GM12878 (cell line): Measurements from ENCODE around the gene PLOD3. TPM values are rescaled to one million over a fixed set of nuclear protein-coding genes. Genes with fewer than 3 reads are reported as not detected.

ENCODE experiments used
- ATAC-seq: fragments of 200-7000 bp; cut with Tn5 transposase; 3 replicates; pipeline ENCODE4 v1.9.1; 2020; ENCODE audit warnings: mild to moderate bottlenecking, moderate library complexity
- BruUV-seq: library from RNA; stranded (reverse); fragments of 400-500 nt; replicated peaks from 2 replicates; lab custom pipeline; 2021; lab: Mats Ljungman, UMichigan
- CTCF ChIA-PET: fragments of 300-600 bp; sonication (Branson Sonifier 250); formaldehyde crosslinking; extraction: SDS; loops from one replicate; lab custom pipeline; 2021; ENCODE audit warnings: inconsistent platforms; lab: Yijun Ruan, JAX
- POLR2A ChIA-PET: fragments of 350-600 bp; formaldehyde crosslinking; extraction: SDS; loops from one replicate; lab custom pipeline; 2021; ENCODE audit warnings: inconsistent platforms; lab: Charles Lee
- RAD21 ChIA-PET: fragments of 300-600 bp; sonication (Branson Sonifier 250); formaldehyde crosslinking; loops from one replicate; lab custom pipeline; 2023; ENCODE audit warnings: antibody characterized with exemption; ENCODE audit not compliant: unreplicated experiment; lab: Charles Lee
- SMC1A ChIA-PET: fragments of 300-600 bp; sonication (Branson Sonifier 250); formaldehyde crosslinking; loops from one replicate; lab custom pipeline; 2023; ENCODE audit not compliant: unreplicated experiment, uncharacterized antibody; lab: Charles Lee
- DNase-seq: peaks from one replicate; pipeline ENCODE4 v3.0.0-alpha.2; 2011; ENCODE audit warnings: low read depth, low spot score
- FAIRE-seq: peaks from 3 replicates; lab custom pipeline; 2011; peaks lifted over from hg19 to GRCh38; lab: Jason Lieb, UNC
- H2AFZ ChIP-seq: 2 replicates; pipeline ENCODE4 v1.6.0; 2011; ENCODE audit warnings: low read depth, low read length, control low read depth; ENCODE audit not compliant: control insufficient read depth
- H3K27ac ChIP-seq: 2 replicates; pipeline ENCODE4 v1.5.1; 2011; ENCODE audit warnings: control low read depth; ENCODE audit not compliant: control insufficient read depth, insufficient read depth
- H3K27me3 ChIP-seq, 2 experiments: replicated peaks in 1 of 2; 2 replicates each; pipeline versions ENCODE4 v1.6.0 to v1.6.1; 2011; ENCODE audit warnings: low read length in 1 of 2; ENCODE audit not compliant: control insufficient read depth in 2 of 2, insufficient read depth in 2 of 2
- H3K36me3 ChIP-seq, 2 experiments: 2 replicates each; pipeline ENCODE4 v1.5.1; 2011; ENCODE audit warnings: low read length in 1 of 2; ENCODE audit not compliant: control insufficient read depth in 2 of 2, insufficient read depth in 2 of 2
- H3K4me1 ChIP-seq: 2 replicates; pipeline ENCODE4 v1.6.1; 2011; ENCODE audit warnings: mild to moderate bottlenecking, low read length, moderate library complexity, mixed read lengths; ENCODE audit not compliant: control insufficient read depth, insufficient read depth
- H3K4me2 ChIP-seq: 2 replicates; pipeline ENCODE4 v1.6.0; 2011; ENCODE audit warnings: control low read depth; ENCODE audit not compliant: control insufficient read depth, insufficient read depth
- H3K4me3 ChIP-seq: fragments of 200-600 bp; sonication (generic); 2 replicates; pipeline ENCODE4 v1.5.1; 2016
- H3K79me2 ChIP-seq: 2 replicates; pipeline ENCODE4 v1.6.0; 2011; ENCODE audit warnings: low read length; ENCODE audit not compliant: control insufficient read depth, insufficient read depth
- H3K9ac ChIP-seq: 2 replicates; pipeline ENCODE4 v1.8.0; 2011; ENCODE audit warnings: low read length, control low read depth, mixed read lengths; ENCODE audit not compliant: control insufficient read depth, insufficient read depth
- H3K9me3 ChIP-seq: replicated peaks from 3 replicates; pipeline ENCODE4 v1.5.1; 2011; ENCODE audit warnings: mild to moderate bottlenecking, low read length; ENCODE audit not compliant: control insufficient read depth, insufficient read depth
- H4K20me1 ChIP-seq: 2 replicates; pipeline ENCODE4 v1.6.0; 2011; ENCODE audit not compliant: control insufficient read depth, insufficient read depth
- BHLHE40 ChIP-seq, 2 experiments: fragments of 450-650 bp in 1 of 2; IDR thresholded peaks; 2 replicates each; pipeline ENCODE4 v1.6.1; 2011 to 2017; ENCODE audit warnings: low read depth in 2 of 2, borderline replicate concordance in 1 of 2, improper control_type of control experiment in 1 of 2, low read length in 1 of 2, mild to moderate bottlenecking in 1 of 2
- CBX3 ChIP-seq: fragments of 200-600 bp; sonication (generic); IDR thresholded peaks from 2 replicates; pipeline ENCODE4 v1.6.1; 2016; ENCODE audit warnings: low read depth, borderline replicate concordance
- CEBPZ ChIP-seq: fragments of 150-350 bp; IDR thresholded peaks from 2 replicates; pipeline ENCODE4 v1.6.1; 2016; ENCODE audit warnings: low read depth, low read length
- CHD1 ChIP-seq: IDR thresholded peaks from 2 replicates; pipeline ENCODE4 v1.6.1; 2012; ENCODE audit warnings: low read depth, low read length, improper control_type of control experiment
- CREB1 ChIP-seq: IDR thresholded peaks from 2 replicates; pipeline ENCODE4 v1.6.1; 2012; ENCODE audit warnings: low read depth, mild to moderate bottlenecking, inconsistent platforms
- EP300 ChIP-seq, 2 experiments: fragments of 150-350 bp in 1 of 2; IDR thresholded peaks; 2 replicates each; pipeline ENCODE4 v1.6.1; 2011 to 2012; ENCODE audit warnings: low read depth in 2 of 2, low read length in 2 of 2, borderline replicate concordance in 1 of 2, improper control_type of control experiment in 1 of 2, inconsistent platforms in 1 of 2; ENCODE audit not compliant: control insufficient read depth in 1 of 2
- ESRRA ChIP-seq: IDR thresholded peaks from 2 replicates; pipeline ENCODE4 v1.6.1; 2012; ENCODE audit warnings: mild to moderate bottlenecking, low read length, improper control_type of control experiment
- GABPA ChIP-seq: IDR thresholded peaks from 2 replicates; pipeline ENCODE4 v1.6.1; 2014; ENCODE audit warnings: antibody characterized with exemption, low read depth, mild to moderate bottlenecking, inconsistent platforms
- PML ChIP-seq: IDR thresholded peaks from 2 replicates; pipeline ENCODE4 v1.6.1; 2012; ENCODE audit warnings: low read length, inconsistent platforms
- POLR2AphosphoS5 ChIP-seq: IDR thresholded peaks from 2 replicates; pipeline ENCODE4 v1.6.1; 2011; ENCODE audit warnings: mild to moderate bottlenecking, low read length, inconsistent platforms
- SREBF1 ChIP-seq: IDR thresholded peaks from 2 replicates; pipeline ENCODE4 v1.6.1; 2012; ENCODE audit warnings: mild to moderate bottlenecking, low read length
- TARDBP ChIP-seq: IDR thresholded peaks from 2 replicates; pipeline ENCODE4 v1.6.1; 2016; ENCODE audit warnings: borderline replicate concordance
- WRNIP1 ChIP-seq: IDR thresholded peaks from 2 replicates; pipeline ENCODE4 v1.6.1; 2011; ENCODE audit warnings: low read depth, low read length, improper control_type of control experiment, borderline replicate concordance
- ZNF207 ChIP-seq: fragments of 450-650 bp; IDR thresholded peaks from 2 replicates; pipeline ENCODE4 v1.6.1; 2014; ENCODE audit warnings: antibody characterized with exemption, mild to moderate bottlenecking, borderline replicate concordance
- ZZZ3 ChIP-seq: IDR thresholded peaks from 2 replicates; pipeline ENCODE4 v1.6.1; 2011; ENCODE audit warnings: low read depth; ENCODE audit not compliant: control insufficient read depth, insufficient read length
- WGBS: methylation state at CpG from one replicate; pipeline ENCODE4 v1.1.6; 2016; ENCODE audit warnings: low lambda C conversion rate; ENCODE audit not compliant: insufficient replicate concordance, insufficient coverage; ENCODE audit errors: missing lambda C conversion rate; 5-methylcytosine and 5-hydroxymethylcytosine counted together
- in situ Hi-C: fragments of 300-500 bp; cut with MboI; formaldehyde crosslinking; loops from 9 replicates; pipeline ENCODE4 v1.14.3; 2018; ENCODE audit warnings: mixed read lengths
- intact Hi-C: fragments of 100-400 bp; cut with micrococcal nuclease; formaldehyde crosslinking; loops from one replicate; pipeline ENCODE4 v1.14.2; 2022; ENCODE audit not compliant: unreplicated experiment
- polyA plus RNA-seq, 11 experiments: library from polyadenylated mRNA; depleted of rRNA in 4 of 11; unstranded in 6 of 11; stranded (reverse) in 5 of 11; fragments of >200 nt; fragmentation: Nextera tagmentation in 4 of 11; fragmentation: Illumina TruSeq in 1 of 11; extraction: Ambion mirVana in 4 of 11; extraction: Trizol in 1 of 11; gene quantifications; 1 replicate in 1 of 11; 2 replicates in 10 of 11; pipeline versions ENCODE4 v1.2.1 to v1.2.3, GENCODE V29; 2011 to 2016; ENCODE audit warnings: inconsistent platforms in 2 of 11, missing spikeins in 2 of 11, low read depth in 1 of 11
- total RNA-seq, 4 experiments: library from RNA; depleted of rRNA in 3 of 4; stranded (reverse); fragments of >200 nt in 3 of 4; fragmentation: Illumina TruSeq in 1 of 4; extraction: Trizol in 1 of 4; gene quantifications; 2 replicates each; pipeline versions ENCODE4 v1.2.1 to v1.2.3, GENCODE V29; 2013 to 2021

PLOD3 gene
- total and polyA plus RNA-seq, 10 of the 15 experiments (the other 5 are each of a cell fraction or from before 2014, with no cell fraction given), result 0.53 to 27.8 (median 15.1) TPM

GRCh38 chr7:101202603-101202918 is 14.8 kb downstream of the PLOD3 start:
- no peak overlapping the region for H3K27ac ChIP-seq
- no peak overlapping the region for H3K9ac ChIP-seq
- in situ Hi-C loops (no loop called here), intact Hi-C loops (no loop called here)
- no TSS peak for BruUV-seq
- no peak overlapping the region for H3K4me3 ChIP-seq
- no peaks in the 10 kb centered on the region; the same call in 1 of the 2 replicates for H3K4me1 ChIP-seq
- ATAC-seq, result no peak
- H2AFZ ChIP-seq, result no peak overlapping the region
- SMC1A ChIA-PET, result interaction anchor here (1.7 kb wide), 1 partner anchor 15 kb away, joined by 5 read pairs; the partner anchor contains the start of genes PLOD3 and ZNHIT1
- 85% methylated on average over 5 of the region's 5 CpGs for WGBS
- peaks cover 0 to 9% of the 10 kb centered on the region in 2 experiments; a peak in 2 of 4 replicates for H3K27me3 ChIP-seq
- H3K36me3 ChIP-seq, result no peaks in the 10 kb centered on the region
- H3K79me2 ChIP-seq, result no peaks in the 10 kb centered on the region
- RAD21 ChIA-PET, result no interaction called here
- no peak overlapping the region for H3K4me2 ChIP-seq
- no peak for FAIRE-seq
- H3K9me3 ChIP-seq, result no peaks in the 10 kb centered on the region
- CTCF ChIA-PET, result interaction anchor here (4.1 kb wide), 1 partner anchor 10 kb away, joined by 18 read pairs; no protein-coding TSS in a partner anchor
- POLR2A ChIA-PET, result no interaction called here
- no peak for DNase-seq
- TF ChIP-seq WRNIP1, result no peak
- no peak for TF ChIP-seq ZZZ3
- TF ChIP-seq CHD1, result no peak
- no peak for TF ChIP-seq ZNF207
- TF ChIP-seq POLR2AphosphoS5, result no peak
- TF ChIP-seq SREBF1, result no peak
- TF ChIP-seq ESRRA, result no peak
- TF ChIP-seq CREB1, result no peak
- TF ChIP-seq GABPA, result no peak
- TF ChIP-seq EP300 (IDR thresholded peaks at IDR 0.05; ENCODE audit: borderline replicate concordance in 1 of 2, control insufficient read depth in 1 of 2, low read depth in 2 of 2, low read length in 2 of 2), result no peak
- no peak for TF ChIP-seq BHLHE40 (IDR thresholded peaks at IDR 0.05; ENCODE audit: borderline replicate concordance in 1 of 2, low read depth in 2 of 2, low read length in 1 of 2)
- no peak for TF ChIP-seq CBX3
- no peak for TF ChIP-seq CEBPZ
- TF ChIP-seq PML, result no peak
- TF ChIP-seq TARDBP, result no peak
- H4K20me1 ChIP-seq, result no peaks in the 10 kb centered on the region
